H1 (cell line): Measurements from ENCODE around the gene TSKS. TPM values are rescaled to one million over a fixed set of nuclear protein-coding genes. Genes with fewer than 3 reads are reported as not detected.

Experiments used
- CTCF ChIA-PET: fragments of 300-600 bp; sonication (Branson Sonifier 250); formaldehyde crosslinking; loops from one replicate; lab custom pipeline; 2021; ENCODE audit not compliant: partially characterized antibody; lab: Charles Lee
- POLR2A ChIA-PET: fragments of 300-600 bp; sonication (Branson Sonifier 250); formaldehyde crosslinking; loops from one replicate; lab custom pipeline; 2021; ENCODE audit warnings: inconsistent platforms; ENCODE audit not compliant: partially characterized antibody; lab: Charles Lee
- DNase-seq, 2 experiments: peaks; one replicate each; pipeline versions ENCODE4 v3.0.0 to v3.0.0-alpha.2; 2010 to 2022; ENCODE audit warnings: low spot score in 2 of 2, low read depth in 1 of 2, mixed read lengths in 1 of 2
- FAIRE-seq: peaks from 2 replicates; lab custom pipeline; 2011; peaks lifted over from hg19 to GRCh38; lab: Jason Lieb, UNC
- H2AFZ ChIP-seq: 2 replicates; pipeline ENCODE4 v1.8.1; 2012; ENCODE audit warnings: low read length, inconsistent platforms
- H2AK5ac ChIP-seq: 2 replicates; pipeline ENCODE4 v1.6.1; 2013; ENCODE audit warnings: low read depth, low read length
- H2BK120ac ChIP-seq: replicated peaks from 2 replicates; pipeline ENCODE3; 2013; ENCODE audit warnings: low read depth, low read length, inconsistent platforms
- H2BK12ac ChIP-seq: 2 replicates; pipeline ENCODE4 v1.6.1; 2013; ENCODE audit warnings: low read depth, low read length
- H2BK15ac ChIP-seq: 2 replicates; pipeline ENCODE4 v1.6.1; 2013; ENCODE audit warnings: low read length
- H2BK20ac ChIP-seq: 2 replicates; pipeline ENCODE4 v1.6.1; 2013; ENCODE audit warnings: low read length
- H2BK5ac ChIP-seq: 2 replicates; pipeline ENCODE4 v1.6.1; 2013; ENCODE audit warnings: low read depth, low read length
- H3K14ac ChIP-seq: 2 replicates; pipeline ENCODE4 v1.6.1; 2013; ENCODE audit warnings: inconsistent platforms; ENCODE audit not compliant: insufficient read length
- H3K18ac ChIP-seq: 2 replicates; pipeline ENCODE4 v1.6.1; 2013; ENCODE audit warnings: low read length; ENCODE audit errors: extremely low read depth
- H3K23ac ChIP-seq: 2 replicates; pipeline ENCODE4 v1.6.1; 2013; ENCODE audit warnings: inconsistent platforms; ENCODE audit not compliant: insufficient read length
- H3K23me2 ChIP-seq: 2 replicates; pipeline ENCODE4 v1.6.1; 2013; ENCODE audit warnings: low read depth, low read length
- H3K27ac ChIP-seq: 2 replicates; pipeline ENCODE4 v1.6.1; 2011; ENCODE audit warnings: low read depth, low read length, inconsistent platforms
- H3K27me3 ChIP-seq, 4 experiments: replicated peaks in 1 of 4; 1 replicate in 1 of 4; 2 replicates in 3 of 4; pipeline versions ENCODE4 v1.6.1 to v1.8.1; 2011 to 2013; ENCODE audit warnings: low read length in 3 of 4, mild to moderate bottlenecking in 3 of 4, inconsistent platforms in 2 of 4, mixed read lengths in 2 of 4, moderate library complexity in 1 of 4; ENCODE audit not compliant: control insufficient read depth in 3 of 4, insufficient read depth in 3 of 4; ENCODE audit errors: extremely low read depth in 1 of 4
- H3K36me3 ChIP-seq, 4 experiments: 2 replicates each; pipeline versions ENCODE4 v1.6.1 to v1.8.1; 2011 to 2013; ENCODE audit warnings: mild to moderate bottlenecking in 4 of 4, low read length in 3 of 4, moderate library complexity in 2 of 4, control low read depth in 1 of 4, inconsistent platforms in 1 of 4; ENCODE audit not compliant: insufficient read depth in 4 of 4, control insufficient read depth in 2 of 4
- H3K4ac ChIP-seq: replicated peaks from 2 replicates; pipeline ENCODE3; 2013; ENCODE audit warnings: low read length, low read depth, mixed read lengths, inconsistent platforms; ENCODE audit not compliant: insufficient read length
- H3K4me1 ChIP-seq, 4 experiments: replicated peaks in 1 of 4; 1 replicate in 1 of 4; 2 replicates in 3 of 4; pipeline versions ENCODE4 v1.6.1 to v1.8.1; 2011 to 2013; ENCODE audit warnings: low read length in 3 of 4, inconsistent platforms in 2 of 4, mixed read lengths in 1 of 4; ENCODE audit not compliant: insufficient read depth in 4 of 4, control insufficient read depth in 3 of 4
- H3K4me2 ChIP-seq, 2 experiments: 2 replicates each; pipeline versions ENCODE4 v1.6.1 to v1.8.1; 2011 to 2013; ENCODE audit warnings: low read depth in 2 of 2, low read length in 2 of 2, control low read depth in 1 of 2, inconsistent platforms in 1 of 2, mild to moderate bottlenecking in 1 of 2; ENCODE audit not compliant: insufficient read depth in 1 of 2
- H3K4me3 ChIP-seq, 4 experiments: fragments of 200-600, 300-600 bp in 1 of 4; sonication (generic), shearing (Covaris generic), sonication (Bioruptor Twin) in 1 of 4; 2 replicates each; pipeline versions ENCODE4 v1.5.1 to v1.8.1; 2011 to 2016; ENCODE audit warnings: low read length in 4 of 4, low read depth in 3 of 4, control low read depth in 2 of 4, inconsistent platforms in 2 of 4, mild to moderate bottlenecking in 2 of 4, mixed read lengths in 1 of 4, moderate library complexity in 1 of 4; ENCODE audit not compliant: insufficient read depth in 2 of 4; ENCODE audit errors: extremely low read depth in 1 of 4
- H3K56ac ChIP-seq: replicated peaks from 2 replicates; pipeline ENCODE3; 2013; ENCODE audit warnings: low read depth, mild to moderate bottlenecking, mixed read lengths, low read length, inconsistent platforms; ENCODE audit not compliant: insufficient read length
- H3K79me1 ChIP-seq: 2 replicates; pipeline ENCODE4 v1.6.1; 2013; ENCODE audit warnings: low read depth, low read length, control low read depth
- H3K79me2 ChIP-seq, 2 experiments: 2 replicates each; pipeline versions ENCODE4 v1.6.1 to v1.8.1; 2012 to 2013; ENCODE audit warnings: low read length in 2 of 2, mild to moderate bottlenecking in 2 of 2, inconsistent platforms in 1 of 2; ENCODE audit not compliant: insufficient read depth in 2 of 2, control insufficient read depth in 1 of 2
- H3K9ac ChIP-seq, 4 experiments: replicated peaks in 1 of 4; 1 replicate in 1 of 4; 2 replicates in 3 of 4; pipeline versions ENCODE4 v1.6.1 to v1.8.1; 2011 to 2013; ENCODE audit warnings: low read depth in 3 of 4, low read length in 3 of 4, control low read depth in 2 of 4, mild to moderate bottlenecking in 2 of 4, moderate library complexity in 2 of 4, inconsistent platforms in 1 of 4; ENCODE audit errors: extremely low read depth in 1 of 4
- H3K9me3 ChIP-seq, 2 experiments: 2 replicates each; pipeline versions ENCODE4 v1.6.1 to v1.8.1; 2012 to 2013; ENCODE audit warnings: mild to moderate bottlenecking in 2 of 2, moderate library complexity in 2 of 2, control low read depth in 1 of 2, inconsistent platforms in 1 of 2, low read depth in 1 of 2, low read length in 1 of 2, mixed read lengths in 1 of 2; ENCODE audit not compliant: insufficient read depth in 2 of 2
- H4K20me1 ChIP-seq, 2 experiments: replicated peaks in 1 of 2; 2 replicates each; pipeline versions ENCODE3 to v1.8.1; 2011 to 2013; ENCODE audit warnings: inconsistent platforms in 2 of 2, low read length in 2 of 2, mild to moderate bottlenecking in 1 of 2; ENCODE audit not compliant: insufficient read depth in 2 of 2, control insufficient read depth in 1 of 2
- H4K5ac ChIP-seq: 2 replicates; pipeline ENCODE4 v1.6.1; 2013; ENCODE audit warnings: low read length, low read depth, mixed read lengths, inconsistent platforms; ENCODE audit not compliant: insufficient read length
- H4K8ac ChIP-seq: 2 replicates; pipeline ENCODE4 v1.8.0; 2013; ENCODE audit warnings: mild to moderate bottlenecking, moderate library complexity, low read length, inconsistent platforms; ENCODE audit not compliant: insufficient read depth; ENCODE audit errors: extremely low read depth
- H4K91ac ChIP-seq: replicated peaks from 2 replicates; pipeline ENCODE3; 2013; ENCODE audit warnings: low read length, mixed read lengths, inconsistent platforms; ENCODE audit not compliant: insufficient read length
- BRCA1 ChIP-seq: IDR thresholded peaks from 2 replicates; pipeline ENCODE4 v1.6.1; 2012; ENCODE audit warnings: low read depth, low read length, improper control_type of control experiment
- YY1 ChIP-seq: IDR thresholded peaks from 2 replicates; pipeline ENCODE4 v1.6.1; 2011; ENCODE audit warnings: low read depth, mild to moderate bottlenecking, low read length
- WGBS, 2 experiments: shearing (Covaris generic) in 1 of 2; methylation state at CpG; one replicate each; pipeline versions ENCODE4 v1.1.6 to v1.1.7; 2013 to 2015; ENCODE audit warnings: low lambda C conversion rate in 2 of 2, mixed read lengths in 2 of 2, inconsistent platforms in 1 of 2, low coverage in 1 of 2, missing lambda C conversion rate in 1 of 2; ENCODE audit not compliant: insufficient replicate concordance in 2 of 2, insufficient coverage in 1 of 2, insufficient read length in 1 of 2; ENCODE audit errors: extremely low coverage in 1 of 2, missing lambda C conversion rate in 1 of 2; 5-methylcytosine and 5-hydroxymethylcytosine counted together
- polyA plus RNA-seq, 7 experiments: library from polyadenylated mRNA; depleted of rRNA in 3 of 7; stranded (reverse) in 5 of 7; unstranded in 2 of 7; fragments of >200 nt in 5 of 7; fragments of 200-250 nt in 2 of 7; gene quantifications; 1 replicate in 5 of 7; 2 replicates in 1 of 7; 4 replicates in 1 of 7; pipeline versions ENCODE4 v1.2.1 to v1.2.3, GENCODE V29; 2011 to 2013; ENCODE audit warnings: missing spikeins in 2 of 7, mixed read lengths in 2 of 7
- total RNA-seq: library from RNA; stranded (reverse); fragmentation: NEBNext Ultra II Directional; extraction: Animal tissue kit (Norgen Biotek cat#: 25700); gene quantifications from 2 replicates; pipeline ENCODE4 v1.2.1, GENCODE V29; 2021

TSKS gene
- total and polyA plus RNA-seq, 2 of the 8 experiments (the other 6 are each of a cell fraction or from before 2014, with no cell fraction given), result 0.21 TPM; not detected in 1

GRCh38 chr19:49710372-49710951, 52.6 kb downstream of the TSKS start:
- FAIRE-seq (no peak), DNase-seq (no peak)
- TF ChIP-seq YY1, result peak; percentile 70; the same call in 1 of the 2 replicates
- TF ChIP-seq BRCA1, result no peak
- no peak overlapping the region for H3K14ac ChIP-seq
- no peak overlapping the region for H3K23ac ChIP-seq
- no peak overlapping the region for H2BK5ac ChIP-seq
- no peak overlapping the region for H3K27ac ChIP-seq
- no peak overlapping the region for H2BK20ac ChIP-seq
- no peak overlapping the region for H2BK120ac ChIP-seq
- no peak overlapping the region for H2BK15ac ChIP-seq
- H2BK12ac ChIP-seq, result no peak overlapping the region
- H4K8ac ChIP-seq, result no peak overlapping the region
- ChIA-PET POLR2A (interaction anchor here (0.8 to 1.4 kb wide), 2 partner anchors 18 to 32 kb away, joined by 3 to 4 read pairs; no protein-coding TSS in a partner anchor), CTCF (interaction anchor here (0.7 to 1.0 kb wide), 4 partner anchors 9 to 95 kb away, joined by 3 to 5 read pairs (median 4); no protein-coding TSS in a partner anchor)
- H3K4me1 ChIP-seq, result no peaks in the 10 kb centered on the region; a peak in 1 of 7 replicates
- H3K4ac ChIP-seq, result no peak overlapping the region
- H3K56ac ChIP-seq, result no peak overlapping the region
- peaks cover 0 to 4% of the 10 kb centered on the region in 2 experiments for H4K20me1 ChIP-seq
- H3K4me2 ChIP-seq, result no peak overlapping the region
- H3K9me3 ChIP-seq, result peaks cover 0 to 2% of the 10 kb centered on the region in 2 experiments; a peak in 1 of 4 replicates
- H2AFZ ChIP-seq, result no peak overlapping the region
- no peaks in the 10 kb centered on the region for H3K27me3 ChIP-seq
- no peak overlapping the region for H3K9ac ChIP-seq
- H3K18ac ChIP-seq, result no peak overlapping the region
- WGBS, 2 experiments, result 93% methylated on average over 20 of the region's 20 CpGs; no CpG with 5 or more reads in 1 of the 2 experiments
- H3K79me2 ChIP-seq, result no peaks in the 10 kb centered on the region; a peak in 1 of 4 replicates
- peaks cover 7% of the 10 kb centered on the region; the same call in 1 of the 2 replicates for H3K23me2 ChIP-seq
- H3K36me3 ChIP-seq, result peaks cover 16 to 43% (median 27%) of the 10 kb centered on the region in 4 experiments
- no peak overlapping the region for H4K91ac ChIP-seq
- no peaks in the 10 kb centered on the region for H3K79me1 ChIP-seq
- no peak overlapping the region for H4K5ac ChIP-seq
- no peak overlapping the region for H2AK5ac ChIP-seq
- H3K4me3 ChIP-seq, result no peak overlapping the region
